Myocyte (in vitro differentiated cells): ENCODE measurements around the gene DTWD1. TPM values are rescaled to one million over a fixed set of nuclear protein-coding genes. Genes with fewer than 3 reads are reported as not detected.
A peak's percentile ranks its signal among the peaks of the same experiment; 100 is the strongest.
"Not testable (repeated sequence)": the region's sequence is repeated elsewhere in the genome, so short reads cannot be mapped to it uniquely, and the experiment has no call there.

Source experiments
- DNase-seq: peaks from one replicate; pipeline ENCODE4 v3.0.0-alpha.2; 2012; ENCODE audit warnings: low read depth
- polyA plus RNA-seq: library from polyadenylated mRNA; unstranded; fragments of >200 nt; gene quantifications from one replicate; pipeline ENCODE4 v1.2.1, GENCODE V29; 2012; ENCODE audit warnings: missing spikeins
- total RNA-seq: library from RNA; depleted of rRNA; stranded (reverse); fragments of >200 nt; gene quantifications from 2 replicates; pipeline ENCODE4 v1.2.3, GENCODE V29; 2014

The DTWD1 gene, protein sequence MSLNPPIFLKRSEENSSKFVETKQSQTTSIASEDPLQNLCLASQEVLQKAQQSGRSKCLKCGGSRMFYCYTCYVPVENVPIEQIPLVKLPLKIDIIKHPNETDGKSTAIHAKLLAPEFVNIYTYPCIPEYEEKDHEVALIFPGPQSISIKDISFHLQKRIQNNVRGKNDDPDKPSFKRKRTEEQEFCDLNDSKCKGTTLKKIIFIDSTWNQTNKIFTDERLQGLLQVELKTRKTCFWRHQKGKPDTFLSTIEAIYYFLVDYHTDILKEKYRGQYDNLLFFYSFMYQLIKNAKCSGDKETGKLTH
- 38.1 and 46.5 TPM in 2 replicates for total RNA-seq
- 23.7 TPM for polyA plus RNA-seq

DNA sequence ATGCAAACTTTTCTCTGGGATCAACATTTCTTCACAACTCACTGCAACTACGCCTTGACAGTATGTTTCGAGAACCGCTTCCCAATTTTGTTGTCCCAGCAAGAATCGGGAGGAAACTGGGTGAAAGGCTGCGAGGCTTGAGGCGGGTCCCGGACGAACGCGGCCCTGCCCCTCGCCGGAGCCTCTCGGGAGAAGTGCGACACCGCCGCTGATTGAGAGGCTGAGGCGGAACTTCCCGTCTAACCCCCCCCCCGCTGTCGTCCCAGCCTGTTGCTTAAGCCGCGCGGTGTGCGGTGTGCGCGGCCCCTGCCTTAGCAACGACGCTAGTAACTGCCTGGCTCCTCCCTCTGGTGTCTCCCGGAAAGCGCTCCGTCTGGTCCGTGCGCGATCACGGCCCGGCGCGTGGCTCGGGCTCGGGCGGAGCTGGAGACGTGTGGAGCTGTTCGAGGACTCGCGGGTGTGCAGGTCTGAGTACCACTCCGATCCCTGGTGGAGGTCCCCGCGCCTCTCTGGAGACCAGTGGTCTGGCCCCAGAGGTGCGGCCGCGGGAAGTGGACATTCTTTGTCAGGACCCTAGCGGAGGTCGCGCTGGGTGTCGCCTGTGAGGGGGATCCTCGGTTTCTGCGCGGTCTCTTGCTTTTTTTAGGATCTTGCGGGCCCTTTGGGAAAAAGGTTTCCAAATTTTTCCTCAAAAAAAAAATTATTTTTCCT is at the start of gene DTWD1, which contains the start of gene FAM227B:
Gene DTWD1 (plus strand): TSS at position 391 of the 711 bp plus-strand sequence. CDS start 4,120 bp downstream, outside the sequence.
Gene FAM227B (minus strand): TSS at position 161 of the 711 bp plus-strand sequence. CDS start 5,647 bp downstream, outside the sequence.
- DNase-seq: peak; percentile 98

DNA sequence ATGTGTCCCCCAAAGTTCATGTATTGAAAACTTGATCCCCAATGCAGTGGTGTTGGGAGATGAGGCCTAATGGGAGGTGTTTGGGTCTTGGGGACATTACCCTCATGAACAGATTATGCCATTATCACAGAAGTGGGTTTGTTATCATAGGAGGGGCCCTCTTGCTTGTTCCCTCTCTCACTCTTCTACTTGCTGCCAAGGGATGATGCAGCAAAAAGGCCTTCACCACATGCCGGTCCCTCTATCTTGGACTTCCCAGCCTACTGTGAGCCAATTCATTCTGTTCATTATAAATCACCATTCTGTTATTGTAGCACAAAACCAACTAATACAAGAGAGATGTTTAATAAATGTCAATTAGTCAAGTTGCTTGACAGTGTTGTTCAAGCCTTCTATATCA is 47.4 kb upstream of the DTWD1 start:
- DNase-seq: no peak

DNA sequence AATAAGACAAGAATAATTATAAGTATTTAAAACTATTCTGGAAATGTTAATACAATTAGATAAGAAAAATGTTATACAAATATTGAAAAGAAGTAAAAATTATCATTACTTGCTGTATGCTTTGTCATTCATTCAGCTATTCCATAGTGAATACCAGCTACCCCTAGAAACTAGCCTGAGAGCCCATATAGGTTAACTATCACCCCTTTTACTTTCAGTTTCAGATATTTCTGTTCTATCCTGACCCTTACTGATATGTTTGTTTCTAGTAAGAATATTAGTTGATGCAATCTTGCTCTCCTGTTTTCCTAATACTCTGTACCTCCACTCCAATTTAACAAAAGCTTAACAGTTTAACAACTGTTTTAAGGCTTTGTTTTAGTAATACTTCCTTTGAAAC is 31.8 kb upstream of the DTWD1 start:
- no peak for DNase-seq

DNA sequence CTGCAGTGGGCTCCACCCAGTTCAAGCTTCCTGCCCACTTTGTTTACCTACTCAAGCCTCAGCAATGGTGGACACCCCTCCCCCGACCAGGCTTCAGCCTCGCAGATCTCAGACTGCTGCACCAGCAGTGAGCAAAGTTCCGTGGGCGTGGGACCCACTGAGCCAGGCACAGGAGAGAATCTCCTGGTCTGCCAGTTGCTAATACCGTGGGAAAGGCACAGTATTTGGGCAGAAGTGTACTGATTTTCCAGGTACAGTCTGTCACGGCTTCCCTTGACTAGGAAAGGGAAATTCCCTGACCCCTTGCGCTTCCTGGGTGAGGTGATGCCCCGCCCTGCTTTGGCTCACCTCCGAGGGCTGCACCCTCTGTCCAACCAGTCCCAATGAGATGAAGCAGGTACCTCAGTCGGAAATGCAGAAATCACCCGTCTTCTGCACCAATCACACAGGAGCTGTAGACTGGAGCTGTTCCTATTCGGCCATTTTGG is 28.0 kb upstream of the DTWD1 start:
- not testable (repeated sequence) for DNase-seq

DNA sequence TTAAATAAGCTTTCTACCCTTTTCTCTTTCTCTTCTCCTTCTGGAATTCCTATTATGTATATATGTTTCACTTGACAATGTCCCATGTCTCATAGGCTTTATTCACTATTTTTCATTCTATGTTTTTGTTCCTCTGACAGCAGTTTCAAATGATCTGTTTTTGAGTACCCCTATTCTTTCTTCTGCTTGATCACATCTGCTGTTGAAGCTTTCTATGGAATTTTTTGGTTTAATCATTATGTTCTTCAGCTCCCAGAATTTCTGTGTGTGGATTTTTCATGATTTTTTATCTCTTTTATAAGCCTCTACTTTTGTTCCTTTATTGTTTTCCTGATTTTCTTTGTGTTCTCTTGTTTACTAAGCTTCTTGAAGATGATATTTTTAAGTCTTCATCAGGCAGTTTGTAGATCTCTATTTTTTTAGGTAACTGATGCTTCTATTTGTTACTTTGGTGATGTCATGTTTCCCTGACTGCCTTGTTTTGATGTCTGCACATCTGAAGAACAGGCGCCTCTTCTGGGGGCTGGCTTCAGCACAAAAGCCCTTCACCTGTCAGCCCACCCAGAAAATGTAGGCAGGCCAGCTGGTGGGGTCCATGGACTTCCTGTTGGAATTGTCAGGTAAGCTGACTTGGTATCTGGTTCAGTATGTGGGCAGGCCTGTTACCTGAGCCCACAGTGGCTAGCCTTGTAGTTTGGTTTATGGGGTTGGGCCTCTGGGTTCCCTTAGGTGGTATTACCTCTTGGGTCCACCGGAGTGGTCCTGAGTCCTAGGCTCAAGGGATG is 16.0 kb upstream of the DTWD1 start:
- DNase-seq: no peak

DNA sequence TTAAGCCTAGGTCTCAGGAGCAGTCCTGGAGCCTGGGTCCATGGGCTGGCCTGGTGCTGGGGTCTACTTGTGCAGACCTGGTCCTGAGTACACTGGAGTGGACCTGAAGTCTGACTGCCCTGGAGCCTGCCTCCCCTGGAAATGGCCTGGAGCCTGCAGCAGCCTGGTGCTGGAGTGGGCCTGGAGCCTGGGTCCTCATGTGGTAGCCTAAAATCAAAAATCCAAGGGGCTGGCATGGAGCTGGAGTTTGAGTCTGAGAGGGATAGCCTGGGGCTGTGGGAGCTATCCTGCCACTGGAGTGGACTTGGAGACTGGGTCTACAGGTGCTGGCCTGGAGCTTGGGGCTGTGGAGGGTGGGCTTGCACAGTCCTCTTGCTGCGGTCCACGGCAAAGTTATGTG is 15.3 kb upstream of the DTWD1 start:
- no peak for DNase-seq

DNA sequence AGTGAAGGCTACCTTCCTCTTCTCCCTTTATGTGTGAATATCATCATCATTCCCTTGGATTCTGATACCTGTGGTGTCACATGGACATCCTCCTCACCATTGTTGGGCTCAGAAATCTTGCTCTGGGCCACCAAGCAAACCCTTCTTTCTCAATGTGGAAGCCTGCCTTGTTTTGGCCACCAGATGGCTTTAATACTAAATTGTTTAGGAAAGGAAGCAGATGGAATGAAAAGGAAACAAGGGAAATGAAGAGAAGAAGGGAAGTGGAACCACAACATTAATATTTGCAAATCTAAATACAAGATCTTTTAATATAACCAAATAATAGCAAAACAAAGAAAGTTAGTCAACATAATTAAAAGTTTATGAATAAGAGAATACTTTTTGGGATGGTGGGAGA is 14.3 kb upstream of the DTWD1 start:
- no peak for DNase-seq

DNA sequence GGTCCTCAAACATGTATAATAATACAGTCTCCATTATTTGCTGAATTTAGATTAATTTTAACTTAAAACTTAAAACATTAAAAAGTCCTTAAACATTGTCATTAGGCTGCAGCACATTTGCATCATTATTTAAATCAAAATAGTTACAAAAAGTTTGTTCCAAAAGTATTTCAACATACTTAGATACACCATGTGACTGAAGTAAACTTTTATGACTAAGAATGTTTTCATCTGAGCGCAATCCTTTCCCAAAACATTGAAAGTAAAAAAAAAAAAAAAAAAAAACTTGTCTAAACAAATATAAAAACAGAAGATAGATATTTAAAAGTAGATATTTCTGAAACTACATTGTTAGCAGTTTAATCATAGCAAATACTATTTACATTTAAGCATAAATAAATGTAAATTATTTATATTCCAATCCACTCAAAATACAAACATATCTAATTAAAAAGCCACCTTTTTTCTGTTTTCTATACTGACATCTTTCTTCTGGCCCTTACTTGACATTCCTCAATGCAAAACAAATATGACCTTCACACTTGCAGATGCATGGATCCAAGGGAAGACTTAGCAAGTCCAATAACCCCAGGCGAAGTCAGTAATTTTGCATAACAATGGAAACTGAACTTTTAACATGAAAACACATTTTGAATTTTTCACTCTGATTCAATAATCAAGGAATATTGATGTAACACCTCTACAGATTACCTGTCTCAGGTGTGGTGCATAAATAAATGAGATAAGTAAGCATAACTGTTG is 10.5 kb upstream of the DTWD1 start:
- DNase-seq: no peak

DNA sequence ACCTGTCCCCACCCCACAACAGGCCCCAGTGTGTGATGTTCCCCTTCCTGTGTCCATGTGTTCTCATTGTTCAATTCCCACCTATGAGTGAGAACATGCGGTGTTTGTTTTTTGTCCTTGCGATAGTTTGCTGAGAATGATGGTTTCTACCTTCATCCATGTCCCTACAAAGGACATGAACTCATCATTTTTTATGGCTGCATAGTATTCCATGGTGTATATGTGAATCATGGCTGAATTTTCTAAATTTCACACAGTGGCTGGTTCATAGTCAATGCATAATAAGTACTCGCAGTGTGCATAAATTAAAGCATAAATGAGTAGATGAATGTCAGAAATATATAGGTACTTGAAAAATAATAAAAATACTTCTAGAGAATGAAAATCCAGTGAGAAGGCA is 8.6 kb upstream of the DTWD1 start:
- DNase-seq: not testable (repeated sequence)

DNA sequence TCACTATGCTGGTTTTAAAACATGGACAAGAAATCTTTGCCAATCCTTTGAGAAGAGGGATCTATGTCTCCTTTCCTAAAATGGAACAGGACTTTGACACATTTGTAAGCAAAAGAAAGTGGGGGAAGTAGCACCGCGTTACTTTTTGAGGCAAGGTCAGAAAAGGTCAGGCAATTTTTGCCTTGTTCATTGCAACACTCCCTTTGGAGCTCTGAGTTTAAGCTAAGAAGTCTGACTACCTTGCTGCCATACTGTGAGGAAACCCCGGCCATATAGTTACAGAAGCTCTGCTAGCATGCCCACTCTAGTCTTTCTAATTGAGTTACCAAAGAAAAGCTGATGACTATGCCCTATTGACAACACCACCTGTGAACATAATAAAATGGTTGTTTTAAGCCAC is 1.6 kb upstream of the DTWD1 start:
- DNase-seq: no peak

DNA sequence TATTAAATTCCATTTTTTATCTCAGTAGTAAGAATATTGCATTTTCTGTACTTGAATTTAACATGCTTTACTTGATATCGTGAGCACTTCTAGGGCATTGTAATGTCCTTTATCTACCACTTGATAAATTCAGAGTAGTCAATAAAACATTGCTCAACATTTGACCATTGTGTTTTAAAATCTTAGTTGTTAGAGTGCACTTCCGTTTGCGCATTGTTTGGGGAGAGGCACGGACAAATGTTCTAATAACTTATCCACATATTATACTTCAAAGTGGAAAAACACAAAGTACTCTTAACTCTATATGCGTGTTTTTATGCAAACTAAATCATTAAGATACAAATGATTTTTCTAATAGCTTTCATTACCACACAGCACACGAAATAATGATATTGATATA is 649 bp upstream of the DTWD1 start:
- DNase-seq: no peak

DNA sequence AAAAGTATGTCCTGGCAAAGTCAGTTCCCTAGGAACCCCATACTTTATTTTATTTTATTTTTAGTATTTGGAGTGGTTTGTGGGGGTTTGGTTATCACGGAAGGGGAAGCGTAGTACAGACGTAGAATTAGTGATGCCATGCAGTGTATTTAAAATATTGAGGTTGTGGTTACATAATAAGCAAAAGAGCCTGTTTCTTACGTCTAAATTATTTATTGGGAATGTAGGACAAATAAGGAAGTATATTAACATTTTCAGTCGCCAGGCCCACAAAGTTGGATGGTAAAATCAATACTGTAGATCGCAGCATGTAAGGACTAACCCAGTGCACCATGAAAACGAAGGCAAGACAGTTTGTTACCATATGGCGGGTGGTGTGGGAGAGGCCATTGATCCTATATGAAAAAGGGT is 558 bp downstream of the DTWD1 start:
- DNase-seq: no peak

DNA sequence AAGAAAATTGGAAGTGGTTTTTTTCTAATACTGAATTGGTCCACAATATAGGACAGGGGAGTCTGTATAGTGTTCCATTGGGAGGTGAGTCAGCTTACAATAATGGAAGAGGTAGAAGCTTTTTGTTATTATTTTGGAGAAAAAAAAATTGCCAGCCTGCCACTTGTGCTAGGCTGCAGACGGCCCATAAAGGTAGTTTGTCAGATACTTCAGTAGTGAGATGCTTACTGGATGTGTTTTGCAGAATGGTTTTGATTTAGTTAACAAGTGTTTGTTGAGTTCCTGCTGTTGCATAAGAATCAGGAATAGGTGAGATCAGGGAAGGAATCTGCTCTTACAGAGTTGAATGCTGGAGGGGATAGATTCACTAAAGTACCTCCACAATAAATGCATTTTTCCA is 1.0 kb downstream of the DTWD1 start:
- DNase-seq: no peak

DNA sequence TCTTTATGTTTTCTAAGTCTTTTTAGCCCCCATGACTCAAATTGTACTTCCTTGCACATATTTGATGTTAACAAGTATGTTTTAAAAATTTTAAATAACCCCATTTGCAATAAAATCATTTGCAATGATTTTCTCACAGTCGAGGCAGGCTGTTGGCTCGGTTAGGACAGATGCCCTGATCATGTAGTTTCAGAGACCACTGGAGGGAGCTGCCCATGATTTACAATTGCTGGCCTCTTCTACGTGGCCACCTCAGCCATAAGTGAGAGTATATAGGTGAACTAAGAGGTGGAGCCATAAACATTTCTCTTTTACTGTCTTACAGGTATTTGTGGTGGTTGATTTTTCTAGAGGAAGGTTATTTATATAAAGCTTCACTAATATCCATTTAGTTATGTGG is 1.7 kb downstream of the DTWD1 start:
- DNase-seq: peak; percentile 52

DNA sequence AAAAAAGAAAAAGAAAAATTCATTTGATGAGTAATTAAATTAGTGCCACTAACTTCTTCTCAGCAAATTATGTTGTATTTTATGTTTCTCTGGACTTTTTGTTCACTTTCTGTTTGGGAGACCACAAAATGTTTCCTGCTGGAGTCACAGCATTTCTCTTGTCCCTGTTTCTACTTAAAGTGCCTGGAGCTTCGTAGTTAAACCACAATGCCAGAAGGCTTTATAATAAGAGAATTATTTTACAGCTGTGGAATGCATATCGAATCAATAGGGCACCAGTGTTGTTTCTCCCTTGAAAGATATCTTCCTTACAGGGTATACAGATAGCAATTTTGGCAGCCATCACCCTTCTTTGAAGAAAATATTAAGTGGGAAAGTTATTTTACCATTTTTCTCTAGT is 3.2 kb downstream of the DTWD1 start:
- peak; percentile 70 for DNase-seq

DNA sequence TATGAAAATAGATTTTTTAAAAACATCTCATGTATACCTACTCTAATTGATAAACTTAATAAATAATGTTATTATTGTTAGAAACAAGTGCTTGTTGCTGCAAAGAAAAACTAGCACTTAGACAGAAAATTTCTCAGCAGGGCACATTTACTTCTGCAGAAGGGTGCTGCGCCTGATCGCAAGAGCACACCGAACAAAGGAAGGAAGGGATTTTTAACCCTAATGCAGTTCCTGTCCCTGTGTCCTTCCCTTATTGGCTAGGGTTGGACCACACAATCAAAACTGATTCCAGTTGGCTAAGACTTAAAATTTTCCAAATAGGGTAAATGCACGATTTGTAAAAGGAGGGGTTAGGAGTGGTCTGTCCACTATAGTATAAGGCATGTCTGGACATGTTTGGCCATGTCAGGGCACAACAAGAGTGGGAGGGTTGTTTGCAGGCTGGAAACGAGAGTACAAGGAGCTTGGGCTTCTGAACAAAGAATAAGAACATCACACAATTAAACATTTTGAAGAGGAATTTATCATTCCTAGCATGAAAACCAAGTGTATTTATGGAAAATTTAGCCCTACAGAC is 4.7 kb downstream of the DTWD1 start:
- no peak for DNase-seq

DNA sequence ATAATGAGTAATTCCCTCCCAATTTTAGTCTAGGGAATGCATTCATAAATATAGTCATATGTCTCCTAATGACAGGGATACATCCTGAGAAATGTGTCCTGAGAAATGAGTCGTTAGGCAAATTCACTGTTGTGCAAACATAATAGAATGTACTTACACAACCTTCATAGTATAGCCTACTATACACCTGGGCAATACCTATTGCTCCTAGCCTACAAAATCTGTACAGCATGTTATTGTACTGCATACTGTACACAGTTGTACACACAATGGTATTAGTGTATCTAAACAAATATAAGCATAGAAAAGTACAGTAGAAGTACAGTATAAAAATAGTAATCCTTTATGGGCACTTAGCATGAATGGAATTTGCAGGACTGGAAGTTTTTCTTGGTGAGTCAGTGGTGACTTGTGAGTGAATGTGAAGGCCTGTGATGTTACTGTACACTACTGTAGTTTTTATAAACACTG is 6.6 kb downstream of the DTWD1 start:
- DNase-seq: peak; percentile 87

DNA sequence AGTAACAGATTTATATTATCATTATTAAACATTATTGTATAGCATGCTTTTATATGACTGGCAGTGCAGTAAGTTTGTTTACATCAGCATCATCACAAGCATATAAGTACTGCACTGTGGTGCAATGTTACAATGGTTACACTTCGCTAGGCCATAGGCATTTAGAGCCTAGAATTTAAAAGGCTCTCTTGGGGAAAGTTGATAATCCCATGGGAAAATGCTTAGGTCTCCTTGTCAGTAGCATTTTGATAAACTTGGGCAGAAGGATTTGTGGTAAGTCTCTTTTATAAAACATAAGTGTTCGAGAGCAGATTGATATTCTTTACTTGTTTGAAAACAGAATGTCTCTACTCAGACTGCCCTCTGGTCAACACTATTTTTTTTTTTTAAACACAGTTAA is 7.5 kb downstream of the DTWD1 start:
- no peak for DNase-seq

DNA sequence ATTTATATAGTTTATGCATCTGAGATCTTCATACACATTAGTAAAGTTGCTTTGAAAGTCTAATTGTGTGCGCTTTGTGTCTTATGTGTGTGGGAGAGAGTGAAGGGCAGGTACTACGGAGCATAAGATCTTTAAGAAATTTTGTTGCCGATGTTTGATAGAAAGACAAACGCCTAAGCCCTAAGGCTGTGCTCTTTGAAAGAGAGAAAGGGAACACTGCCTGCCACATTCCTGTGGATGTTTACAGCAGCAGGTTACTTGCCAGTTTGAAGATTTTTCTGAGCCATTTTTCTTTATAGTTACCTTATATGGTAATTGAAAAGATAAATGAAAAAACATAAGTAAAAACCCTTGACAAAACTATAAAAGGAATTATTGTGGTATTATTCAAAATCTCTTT is 17.0 kb downstream of the DTWD1 start:
- DNase-seq: no peak

DNA sequence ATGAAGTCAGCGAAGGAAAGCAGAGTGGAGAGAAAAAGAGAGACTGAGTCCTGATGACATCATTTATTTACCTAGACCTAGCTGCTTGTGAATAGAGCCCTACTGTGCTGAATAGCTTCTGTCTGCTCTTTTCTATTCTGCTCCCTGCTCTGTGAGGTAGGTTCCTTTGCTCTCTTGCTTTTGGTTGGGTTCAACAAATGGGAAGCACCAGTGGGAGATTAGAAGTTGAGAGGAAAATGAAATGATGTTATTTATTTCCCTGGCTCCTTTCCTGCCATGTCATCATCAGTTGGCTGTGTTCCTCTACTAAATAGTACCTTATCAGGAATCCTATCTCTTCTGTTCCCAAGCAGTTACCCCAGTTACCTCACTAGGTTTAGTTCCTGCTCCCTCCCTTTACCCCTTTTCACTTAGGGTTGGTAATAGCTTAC is 23.5 kb downstream of the DTWD1 start:
- DNase-seq: no peak
